Activated CD4-positive, alpha-beta T cell treated with anti-CD3 and anti-CD28 coated beads for 36 hours (primary cell): ENCODE results near the gene PLEKHG4B. TPM values are rescaled to one million over a fixed set of nuclear protein-coding genes. Genes with fewer than 3 reads are reported as not detected.
"Not testable (repeated sequence)": the region's sequence is repeated elsewhere in the genome, so short reads cannot be mapped to it uniquely, and the experiment has no call there.

Experiments
- ATAC-seq: fragments of 200-7000 bp; cut with Tn5 transposase; one replicate; pipeline ENCODE4 v1.10.0; 2021; ENCODE audit warnings: mild to moderate bottlenecking, moderate library complexity
- CTCF ChIA-PET: fragments of 350-600 bp; sonication (Branson Sonifier 250); formaldehyde crosslinking; loops from one replicate; lab custom pipeline; 2021; ENCODE audit warnings: antibody characterized with exemption; lab: Charles Lee
- POLR2A ChIA-PET: fragments of 350-600 bp; sonication (Branson Sonifier 250); formaldehyde crosslinking; loops from one replicate; lab custom pipeline; 2021; ENCODE audit warnings: antibody characterized with exemption, inconsistent platforms; lab: Charles Lee
- DNase-seq: peaks from one replicate; pipeline ENCODE4 v3.0.0-alpha.2; 2020
- H3K27ac Mint-ChIP-seq: one replicate; pipeline ENCODE4 v1.8.0; 2021; ENCODE audit warnings: mixed read lengths
- H3K27me3 Mint-ChIP-seq: one replicate; pipeline ENCODE4 v1.8.0; 2021; ENCODE audit warnings: mixed read lengths
- H3K36me3 Mint-ChIP-seq: one replicate; pipeline ENCODE4 v1.8.0; 2021; ENCODE audit warnings: low read depth, mixed read lengths
- H3K4me1 Mint-ChIP-seq: one replicate; pipeline ENCODE4 v1.8.0; 2021; ENCODE audit warnings: mixed read lengths
- H3K4me3 Mint-ChIP-seq: one replicate; pipeline ENCODE4 v1.8.0; 2021; ENCODE audit warnings: mild to moderate bottlenecking, moderate library complexity, mixed read lengths
- H3K9me3 Mint-ChIP-seq: one replicate; pipeline ENCODE4 v1.8.0; 2021; ENCODE audit warnings: low read depth, mixed read lengths
- intact Hi-C, 2 experiments: fragments of 100-400 bp; cut with DNase I in 1 of 2; cut with micrococcal nuclease in 1 of 2; formaldehyde crosslinking; loops; one replicate each; pipeline versions ENCODE4 v1.14.2 to v1.15.1; 2022 to 2024; cut with DNase I, micrococcal nuclease
- total RNA-seq, 2 experiments: library from RNA; stranded (reverse); gene quantifications; one replicate each; pipeline ENCODE4 v1.2.3, GENCODE V29; 2021

The PLEKHG4B gene
- total RNA-seq, 2 experiments from 2014 or later, result 0.23 to 0.25 TPM

DNA sequence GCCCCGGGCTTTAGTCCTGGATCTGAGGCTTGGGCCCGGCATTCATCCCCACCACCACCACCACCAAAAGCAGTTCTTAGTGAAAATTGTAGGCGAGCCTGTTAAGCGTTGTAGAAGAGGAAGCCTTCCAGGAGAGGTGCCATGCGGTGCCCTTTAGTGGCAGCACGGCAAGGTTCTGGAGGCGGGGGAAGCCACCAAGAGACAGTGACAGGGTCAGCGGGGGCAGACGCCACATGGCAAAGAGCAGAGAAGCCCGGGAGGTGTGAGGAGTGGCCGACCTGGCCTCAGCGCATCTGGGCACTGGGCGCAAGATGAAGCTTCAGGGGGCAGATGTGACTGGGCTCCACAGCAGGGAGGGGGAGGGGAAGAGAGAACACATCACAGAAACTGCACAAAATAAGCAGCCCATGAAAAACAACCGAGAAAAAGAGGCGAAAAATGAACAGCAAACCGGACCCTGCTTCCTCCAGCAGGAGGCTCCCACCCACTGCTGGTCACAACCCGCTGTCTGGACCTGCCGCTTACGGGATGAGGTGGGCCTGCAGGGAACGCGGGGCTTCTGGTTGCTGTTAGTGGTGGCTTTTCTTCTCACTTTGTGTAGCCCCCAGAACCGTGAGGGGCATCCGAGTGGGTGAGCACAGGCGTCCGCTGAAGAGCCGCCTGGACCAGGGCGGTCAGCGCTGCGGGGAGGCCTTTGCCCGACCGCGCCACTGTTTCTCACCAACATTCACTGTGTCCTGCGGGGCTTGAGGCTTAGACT is 103.6 kb downstream of the PLEKHG4B start:
- no peak for ATAC-seq
- no peak overlapping the region for H3K27ac Mint-ChIP-seq
- no peak for DNase-seq
- ChIA-PET POLR2A (no interaction called here), CTCF (interaction anchor here (0.6 kb wide), 1 partner anchor 978 kb away, joined by 3 read pairs; no protein-coding TSS in a partner anchor)
- no peak overlapping the region for H3K4me3 Mint-ChIP-seq
- H3K36me3 Mint-ChIP-seq, result no peaks in the 10 kb centered on the region
- no peaks in the 10 kb centered on the region for H3K9me3 Mint-ChIP-seq
- intact Hi-C loops, result no loop called here
- H3K27me3 Mint-ChIP-seq, result no peaks in the 10 kb centered on the region
- H3K4me1 Mint-ChIP-seq, result no peaks in the 10 kb centered on the region

DNA sequence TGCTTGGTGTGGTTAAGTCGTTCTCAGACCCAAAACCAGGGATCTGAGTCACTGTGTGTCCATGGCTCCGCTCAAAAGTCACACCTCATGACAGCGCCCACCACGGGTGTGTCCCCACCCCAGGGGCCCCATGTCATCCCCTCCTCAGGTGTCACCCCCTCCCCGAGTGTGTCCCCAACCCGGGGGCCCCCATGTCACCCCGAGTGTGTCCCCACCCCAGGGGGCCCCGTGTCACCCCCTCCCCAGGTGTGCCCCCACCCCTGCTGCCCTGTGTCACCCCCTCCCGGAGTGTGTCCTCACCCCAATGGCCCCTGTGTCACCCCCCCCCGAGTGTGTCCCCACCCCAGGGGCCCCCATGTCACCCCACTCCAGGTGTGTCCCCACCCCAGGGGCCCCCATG is 104.4 kb downstream of the PLEKHG4B start:
- H3K9me3 Mint-ChIP-seq, result no peaks in the 10 kb centered on the region
- no peak overlapping the region for H3K4me3 Mint-ChIP-seq
- H3K27ac Mint-ChIP-seq, result no peak overlapping the region
- ATAC-seq, result no peak
- CTCF ChIA-PET, result no interaction called here
- intact Hi-C loops, result no loop called here
- no peaks in the 10 kb centered on the region for H3K27me3 Mint-ChIP-seq
- no peaks in the 10 kb centered on the region for H3K36me3 Mint-ChIP-seq
- DNase-seq, result no peak
- POLR2A ChIA-PET, result no interaction called here
- no peaks in the 10 kb centered on the region for H3K4me1 Mint-ChIP-seq

DNA sequence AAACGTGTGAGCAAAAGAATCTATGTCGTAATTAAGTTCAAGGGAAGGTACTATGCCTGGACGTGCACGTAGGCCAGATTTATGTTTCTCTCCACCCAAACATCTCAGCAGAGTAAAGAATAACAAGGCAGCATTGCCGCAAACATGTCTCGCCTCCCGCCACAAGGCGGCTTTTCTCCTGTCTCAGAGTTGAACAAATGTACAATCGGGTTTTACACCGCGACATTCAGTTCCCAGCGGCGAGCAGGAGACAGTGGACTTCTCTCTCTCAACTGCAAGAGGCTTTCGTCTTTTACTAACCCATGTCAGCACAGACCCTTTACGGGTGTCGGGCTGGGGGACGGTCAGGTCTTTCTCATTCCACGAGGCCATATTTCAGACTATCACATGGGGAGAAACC is 105.1 kb downstream of the PLEKHG4B start:
- CTCF ChIA-PET, POLR2A ChIA-PET, H3K27me3 Mint-ChIP-seq, DNase-seq, intact Hi-C loops, H3K4me3 Mint-ChIP-seq, ATAC-seq, H3K4me1 Mint-ChIP-seq, H3K9me3 Mint-ChIP-seq, H3K36me3 Mint-ChIP-seq, H3K27ac Mint-ChIP-seq: not testable (repeated sequence)

DNA sequence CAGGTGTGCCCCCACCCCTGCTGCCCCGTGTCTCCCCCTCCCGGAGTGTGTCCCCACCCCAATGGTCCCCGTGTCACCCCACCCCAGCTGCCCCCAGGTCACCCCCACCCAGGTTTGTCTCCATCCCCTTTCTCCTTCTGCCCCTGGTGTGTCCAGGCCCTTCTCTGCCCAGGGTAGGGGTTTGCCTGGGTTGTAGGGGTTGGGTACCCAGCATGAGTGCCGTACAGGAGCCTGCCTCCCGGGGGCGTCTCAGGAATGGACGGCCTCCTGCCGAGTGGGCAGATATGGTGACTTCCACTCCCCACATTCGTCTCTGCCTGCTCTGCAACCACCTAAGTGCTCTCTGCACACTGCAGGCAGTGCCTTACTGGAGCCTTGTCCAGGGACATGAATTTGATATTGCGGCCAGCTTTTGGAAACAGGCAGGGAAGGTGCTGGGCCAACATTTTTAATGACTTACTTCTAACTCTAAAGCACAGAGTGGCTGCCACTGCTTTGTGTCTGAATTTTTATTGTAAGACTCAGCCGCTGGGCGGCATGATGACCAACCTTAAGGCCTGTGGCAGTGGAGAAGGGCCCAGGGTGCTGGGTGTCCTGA is 106.0 kb downstream of the PLEKHG4B start:
- no peak overlapping the region for H3K27ac Mint-ChIP-seq
- H3K36me3 Mint-ChIP-seq, result peaks cover 2% of the 10 kb centered on the region
- H3K4me3 Mint-ChIP-seq, result no peak overlapping the region
- intact Hi-C loops, result no loop called here
- CTCF ChIA-PET, result no interaction called here
- no peaks in the 10 kb centered on the region for H3K4me1 Mint-ChIP-seq
- DNase-seq (no peak), ATAC-seq (no peak)
- H3K9me3 Mint-ChIP-seq, result no peaks in the 10 kb centered on the region
- no peaks in the 10 kb centered on the region for H3K27me3 Mint-ChIP-seq
- POLR2A ChIA-PET, result no interaction called here

DNA sequence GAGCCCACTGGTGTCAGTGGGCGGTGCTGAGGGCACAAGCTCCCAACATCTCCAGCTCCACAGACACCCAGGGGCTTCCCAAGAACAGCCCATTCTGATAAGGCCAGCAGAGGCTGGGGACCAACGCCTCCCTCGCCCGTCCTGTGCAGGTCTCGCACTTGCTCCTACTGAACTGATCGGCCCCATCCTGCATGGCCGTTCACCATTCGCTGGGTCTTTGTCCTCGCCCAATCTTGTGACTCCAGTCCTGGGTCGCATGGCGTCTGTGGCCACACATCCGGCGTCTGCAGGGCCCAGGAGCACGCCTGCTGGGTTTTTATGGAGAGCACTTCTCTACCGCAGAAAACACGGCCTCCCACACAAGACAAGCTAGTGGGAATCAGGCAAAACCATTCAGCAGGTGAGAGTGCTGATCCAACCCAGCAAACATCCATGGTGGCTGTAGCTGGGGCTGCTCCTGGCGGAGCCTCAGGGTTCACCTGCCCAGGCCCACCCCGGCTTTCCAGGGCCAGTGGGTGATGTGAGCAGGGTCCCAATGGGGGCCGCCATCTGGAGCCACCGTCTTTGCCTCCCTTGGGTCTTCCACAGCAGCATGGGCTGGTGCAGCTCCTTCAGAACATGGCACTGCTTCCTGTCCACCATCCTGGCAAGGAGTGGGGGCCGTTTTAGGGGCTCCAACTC is 106.7 kb downstream of the PLEKHG4B start:
- no peaks in the 10 kb centered on the region for H3K9me3 Mint-ChIP-seq
- H3K27me3 Mint-ChIP-seq, result no peaks in the 10 kb centered on the region
- intact Hi-C loops, result no loop called here
- POLR2A ChIA-PET, result no interaction called here
- no peak for DNase-seq
- CTCF ChIA-PET, result no interaction called here
- no peak for ATAC-seq
- H3K36me3 Mint-ChIP-seq, result peaks cover 2% of the 10 kb centered on the region
- H3K27ac Mint-ChIP-seq, result no peak overlapping the region
- no peaks in the 10 kb centered on the region for H3K4me1 Mint-ChIP-seq
- no peak overlapping the region for H3K4me3 Mint-ChIP-seq

DNA sequence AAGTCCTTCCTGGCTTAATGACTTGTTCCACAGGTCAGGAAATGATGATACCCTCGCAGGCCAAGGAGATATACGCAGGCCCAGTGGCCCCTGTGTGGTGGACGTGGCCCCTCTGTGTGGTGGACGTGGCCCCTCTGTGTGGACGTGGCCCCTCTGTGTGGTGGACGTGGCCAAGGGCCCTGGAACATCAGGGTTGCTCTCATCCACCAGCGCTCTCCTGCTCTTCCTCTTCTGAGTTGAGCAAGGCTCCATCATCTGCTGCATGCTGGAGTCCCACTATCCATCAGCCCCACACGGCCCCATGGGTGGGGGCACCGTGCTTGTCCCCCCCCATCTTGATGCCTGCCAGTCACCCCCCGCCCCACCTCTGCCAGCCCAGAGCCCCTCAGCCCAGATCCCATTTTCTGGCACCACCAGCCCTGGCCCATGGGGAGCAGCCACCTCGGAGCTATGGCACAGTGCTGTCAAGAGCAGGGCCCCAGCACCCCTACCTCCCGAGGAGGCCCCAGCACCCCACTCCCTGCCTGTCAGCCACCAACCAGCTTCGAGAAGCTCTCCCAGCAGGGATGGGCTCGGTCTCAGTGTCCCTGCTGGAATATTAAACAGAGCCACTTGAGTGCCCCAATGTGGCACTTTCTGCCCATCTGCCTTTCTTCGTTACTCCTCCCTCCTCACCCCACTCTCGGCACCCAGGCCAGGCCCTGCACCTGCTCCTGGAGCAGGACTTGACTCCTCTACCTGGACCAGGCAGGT is 107.4 kb downstream of the PLEKHG4B start:
- ChIA-PET POLR2A (no interaction called here), CTCF (no interaction called here)
- Mint-ChIP-seq H3K27me3 (no peaks in the 10 kb centered on the region), H3K4me1 (no peaks in the 10 kb centered on the region), H3K9me3 (no peaks in the 10 kb centered on the region), H3K27ac (no peak overlapping the region), H3K36me3 (peaks cover 2% of the 10 kb centered on the region), H3K4me3 (no peak overlapping the region)
- DNase-seq, result no peak
- intact Hi-C loops, result no loop called here
- no peak for ATAC-seq

DNA sequence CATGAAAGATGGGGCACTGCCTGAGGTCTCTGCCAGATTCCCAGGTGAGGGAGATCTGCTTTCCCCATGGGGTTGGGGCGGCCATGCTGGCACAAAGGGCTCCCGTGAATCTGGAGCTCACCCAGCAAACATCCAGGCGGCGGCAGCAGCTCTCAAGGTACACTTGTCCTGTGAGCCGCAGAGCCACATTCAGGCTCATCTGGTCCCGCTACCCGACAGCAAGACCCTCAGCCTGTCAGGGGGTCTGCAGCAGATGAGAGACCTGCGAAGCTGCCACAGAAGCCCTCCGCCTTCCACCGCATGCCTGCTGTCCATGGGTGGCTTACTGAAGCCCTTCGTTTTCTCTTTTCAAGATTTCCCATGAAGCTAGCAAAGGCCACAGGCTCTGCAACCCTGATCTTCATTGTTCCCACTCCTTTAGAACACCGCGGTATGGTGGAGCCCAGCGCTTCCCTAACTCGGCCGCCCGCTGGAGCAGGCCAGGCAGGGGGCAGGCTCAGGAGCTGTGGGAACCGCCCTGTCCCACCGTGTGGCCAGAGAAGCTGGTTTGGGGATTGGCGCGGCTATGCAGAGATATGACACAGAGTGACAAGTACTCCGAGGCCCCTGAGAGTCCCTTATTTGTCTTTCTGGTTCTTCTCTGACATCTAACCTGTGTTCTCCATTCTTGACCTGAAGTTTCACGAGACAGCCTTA is 108.1 kb downstream of the PLEKHG4B start:
- no peak overlapping the region for H3K27ac Mint-ChIP-seq
- no peak overlapping the region for H3K4me3 Mint-ChIP-seq
- ChIA-PET POLR2A (no interaction called here), CTCF (no interaction called here)
- intact Hi-C loops, result no loop called here
- peaks cover 9% of the 10 kb centered on the region for H3K36me3 Mint-ChIP-seq
- H3K4me1 Mint-ChIP-seq, result no peaks in the 10 kb centered on the region
- H3K27me3 Mint-ChIP-seq, result no peaks in the 10 kb centered on the region
- H3K9me3 Mint-ChIP-seq, result no peaks in the 10 kb centered on the region
- DNase-seq (no peak), ATAC-seq (no peak)

DNA sequence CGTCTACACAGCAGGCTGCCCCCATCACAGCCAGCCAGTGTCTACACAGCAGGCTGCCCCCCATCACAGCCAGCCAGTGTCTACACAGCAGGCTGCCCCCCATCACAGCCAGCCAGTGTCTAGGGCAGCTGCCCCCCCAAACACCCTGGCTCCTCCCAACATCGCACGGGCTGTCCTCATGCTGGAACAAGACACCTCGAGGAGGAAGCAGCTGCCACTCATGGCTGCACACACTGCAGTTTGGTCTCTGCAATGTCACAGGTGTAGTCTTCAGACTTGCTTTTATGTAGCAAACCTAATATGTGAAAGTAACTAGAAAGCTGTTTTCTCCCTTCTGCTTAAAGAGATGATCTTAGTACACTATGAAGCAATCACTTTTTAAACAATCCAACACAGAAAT is 109.0 kb downstream of the PLEKHG4B start:
- H3K9me3 Mint-ChIP-seq, result no peaks in the 10 kb centered on the region
- no peaks in the 10 kb centered on the region for H3K4me1 Mint-ChIP-seq
- no peak for ATAC-seq
- intact Hi-C loops, result no loop called here
- ChIA-PET CTCF (interaction anchor here (1.3 kb wide), 1 partner anchor 12 kb away, joined by 3 read pairs; no protein-coding TSS in a partner anchor), POLR2A (no interaction called here)
- no peak overlapping the region for H3K27ac Mint-ChIP-seq
- H3K36me3 Mint-ChIP-seq, result peaks cover 9% of the 10 kb centered on the region
- H3K27me3 Mint-ChIP-seq, result no peaks in the 10 kb centered on the region
- DNase-seq, result no peak
- no peak overlapping the region for H3K4me3 Mint-ChIP-seq

DNA sequence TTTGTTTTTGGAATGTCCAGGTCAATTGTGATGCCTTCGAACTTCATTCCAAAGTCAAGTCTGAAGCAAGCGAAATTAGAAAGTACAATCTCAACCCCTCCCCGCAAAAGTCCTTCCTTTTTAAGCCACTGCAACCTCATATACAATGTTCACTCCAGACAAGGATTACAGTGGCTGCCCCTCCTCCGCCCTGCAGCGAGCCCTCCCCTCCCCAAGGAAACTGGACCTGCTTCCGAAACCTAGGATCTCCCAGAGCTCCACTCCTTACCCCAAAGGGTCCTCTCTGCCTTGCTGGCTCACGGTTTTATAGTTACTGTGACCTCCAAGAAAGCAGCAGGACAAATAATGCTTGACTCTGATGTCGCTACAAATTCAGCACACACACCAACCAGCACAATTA is 109.7 kb downstream of the PLEKHG4B start:
- no peaks in the 10 kb centered on the region for H3K27me3 Mint-ChIP-seq

DNA sequence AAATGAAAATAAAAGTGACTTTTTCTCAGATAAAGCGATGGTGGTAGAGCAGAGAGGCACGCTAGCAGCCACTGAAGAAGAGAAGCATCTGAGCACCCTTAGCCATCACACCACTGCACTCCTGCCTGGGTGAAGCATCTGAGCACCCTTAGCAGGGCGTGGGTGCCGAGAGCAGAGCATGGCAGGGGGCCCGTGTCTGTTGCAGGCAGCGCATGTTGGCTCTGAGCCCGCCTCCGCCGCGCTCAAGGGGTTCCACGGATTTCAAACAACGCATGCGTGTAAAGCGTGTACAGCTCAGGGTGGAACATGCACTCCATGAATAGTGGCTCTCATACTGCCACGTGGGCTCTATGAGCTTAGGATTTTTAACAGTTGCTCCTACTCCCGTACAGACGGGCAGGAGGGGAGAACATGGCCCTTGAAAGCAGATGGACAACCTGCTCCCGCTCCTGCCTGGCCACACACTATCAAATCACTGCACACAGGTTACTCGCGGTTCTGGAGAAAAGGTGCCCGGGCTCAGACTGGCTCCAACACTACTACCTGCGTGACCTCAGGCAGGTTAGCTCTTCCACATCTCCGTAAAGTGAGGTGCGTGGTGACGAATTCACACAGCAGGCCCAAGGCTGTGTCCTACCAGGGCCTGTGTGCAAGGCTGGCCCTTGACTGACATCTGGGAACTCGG is 111.4 kb downstream of the PLEKHG4B start:
- H3K36me3 Mint-ChIP-seq, result peaks cover 14% of the 10 kb centered on the region

More for the DNA sequence above, 109.7 kb downstream of the PLEKHG4B start:
- Mint-ChIP-seq H3K4me3 (no peak overlapping the region), H3K27ac (no peak overlapping the region), H3K4me1 (no peaks in the 10 kb centered on the region), H3K36me3 (peaks cover 9% of the 10 kb centered on the region), H3K9me3 (no peaks in the 10 kb centered on the region)
- DNase-seq (no peak), ATAC-seq (no peak)
- CTCF ChIA-PET, result interaction anchor here (1.3 kb wide), 1 partner anchor 13 kb away, joined by 3 read pairs; no protein-coding TSS in a partner anchor
- intact Hi-C loops, result no loop called here
- POLR2A ChIA-PET, result no interaction called here

More for the DNA sequence above, 111.4 kb downstream of the PLEKHG4B start:
- Mint-ChIP-seq H3K4me1 (peaks cover 2% of the 10 kb centered on the region), H3K4me3 (no peak overlapping the region), H3K27me3 (no peaks in the 10 kb centered on the region), H3K9me3 (no peaks in the 10 kb centered on the region), H3K27ac (no peak overlapping the region)
- ChIA-PET CTCF (interaction anchor here (0.6 kb wide), 1 partner anchor 34 kb away, joined by 5 read pairs; no protein-coding TSS in a partner anchor), POLR2A (no interaction called here)
- DNase-seq (no peak), ATAC-seq (no peak)
- intact Hi-C loops, result no loop called here
